GM12875 (cell line): ENCODE data around the gene ZNF804B.

Source experiments
- H3K4me3 ChIP-seq: one replicate; pipeline ENCODE4 v1.5.1; 2011; ENCODE audit warnings: low read depth, low read length, control low read depth
- CTCF ChIP-seq: IDR thresholded peaks from 2 replicates; pipeline ENCODE4 v1.5.1; 2011; ENCODE audit warnings: low read depth, mild to moderate bottlenecking, control low read depth, inconsistent platforms, low read length, moderate library complexity, borderline replicate concordance; ENCODE audit not compliant: insufficient read depth

The ZNF804B gene

GRCh38 chr7:89264126-89264525 is 504.6 kb downstream of the ZNF804B start:
- TF ChIP-seq CTCF: no peak
- no peak overlapping the region for H3K4me3 ChIP-seq

GRCh38 chr7:89265631-89266030 is 506.1 kb downstream of the ZNF804B start:
- no peak for TF ChIP-seq CTCF

GRCh38 chr7:89283302-89283701 is 523.8 kb downstream of the ZNF804B start:
- no peak for TF ChIP-seq CTCF
- H3K4me3 ChIP-seq: no peak overlapping the region

More at GRCh38 chr7:89265631-89266030, 506.1 kb downstream of the ZNF804B start:
- no peak overlapping the region for H3K4me3 ChIP-seq

- TF ChIP-seq CTCF: no peak
These were observed 549.0 kb downstream of the ZNF804B start for GRCh38 chr7:89308535-89308934.

GRCh38 chr7:89311886-89312285 is 552.4 kb downstream of the ZNF804B start:
- no peak overlapping the region for H3K4me3 ChIP-seq
- no peak for TF ChIP-seq CTCF

More at GRCh38 chr7:89308535-89308934, 549.0 kb downstream of the ZNF804B start:
- H3K4me3 ChIP-seq: no peak overlapping the region

GRCh38 chr7:89312551-89312950 is 553.1 kb downstream of the ZNF804B start:
- H3K4me3 ChIP-seq: no peak overlapping the region
- TF ChIP-seq CTCF: no peak

GRCh38 chr7:89316584-89317251 is 557.2 kb downstream of the ZNF804B start:
- TF ChIP-seq CTCF: no peak
- H3K4me3 ChIP-seq: no peak overlapping the region
